ENCODE data around the gene CCR1.

The CCR1 gene

DNA sequence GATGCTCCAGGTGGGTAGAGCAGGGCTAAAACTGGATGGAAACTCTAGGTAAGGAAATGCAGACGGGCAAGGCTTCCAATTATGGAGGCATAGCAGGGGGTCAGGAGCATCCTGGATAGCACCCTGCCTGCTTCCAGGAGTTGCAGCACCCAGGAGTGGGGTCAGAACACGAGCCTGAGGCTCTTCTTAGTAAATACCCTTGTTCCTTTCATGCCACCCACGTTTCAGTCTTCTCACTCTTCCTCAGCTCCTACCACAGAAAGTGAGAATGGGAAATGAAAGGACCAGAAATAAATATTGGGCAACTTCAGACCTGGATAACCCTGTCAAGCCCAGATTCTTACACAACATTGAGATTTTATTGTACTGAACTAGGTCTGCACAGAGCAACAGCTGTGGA is 16.4 kb downstream of the CCR1 start:
- Mint-ChIP-seq H3K4me1 (no peaks in the 10 kb centered on the region), H3K27me3 (ENCODE audit: low read depth) (peaks cover 6% of the 10 kb centered on the region), H3K27ac (no peak overlapping the region), H3K36me3 (ENCODE audit: low read depth) (no peaks in the 10 kb centered on the region), H3K4me3 (no peak overlapping the region), H3K9me3 (peaks cover 27% of the 10 kb centered on the region)
- TF ChIP-seq, protein P1, sequence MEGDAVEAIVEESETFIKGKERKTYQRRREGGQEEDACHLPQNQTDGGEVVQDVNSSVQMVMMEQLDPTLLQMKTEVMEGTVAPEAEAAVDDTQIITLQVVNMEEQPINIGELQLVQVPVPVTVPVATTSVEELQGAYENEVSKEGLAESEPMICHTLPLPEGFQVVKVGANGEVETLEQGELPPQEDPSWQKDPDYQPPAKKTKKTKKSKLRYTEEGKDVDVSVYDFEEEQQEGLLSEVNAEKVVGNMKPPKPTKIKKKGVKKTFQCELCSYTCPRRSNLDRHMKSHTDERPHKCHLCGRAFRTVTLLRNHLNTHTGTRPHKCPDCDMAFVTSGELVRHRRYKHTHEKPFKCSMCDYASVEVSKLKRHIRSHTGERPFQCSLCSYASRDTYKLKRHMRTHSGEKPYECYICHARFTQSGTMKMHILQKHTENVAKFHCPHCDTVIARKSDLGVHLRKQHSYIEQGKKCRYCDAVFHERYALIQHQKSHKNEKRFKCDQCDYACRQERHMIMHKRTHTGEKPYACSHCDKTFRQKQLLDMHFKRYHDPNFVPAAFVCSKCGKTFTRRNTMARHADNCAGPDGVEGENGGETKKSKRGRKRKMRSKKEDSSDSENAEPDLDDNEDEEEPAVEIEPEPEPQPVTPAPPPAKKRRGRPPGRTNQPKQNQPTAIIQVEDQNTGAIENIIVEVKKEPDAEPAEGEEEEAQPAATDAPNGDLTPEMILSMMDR (IDR thresholded peaks at IDR 0.05; ENCODE audit: unreplicated experiment in 3 of 3), result no peak

DNA sequence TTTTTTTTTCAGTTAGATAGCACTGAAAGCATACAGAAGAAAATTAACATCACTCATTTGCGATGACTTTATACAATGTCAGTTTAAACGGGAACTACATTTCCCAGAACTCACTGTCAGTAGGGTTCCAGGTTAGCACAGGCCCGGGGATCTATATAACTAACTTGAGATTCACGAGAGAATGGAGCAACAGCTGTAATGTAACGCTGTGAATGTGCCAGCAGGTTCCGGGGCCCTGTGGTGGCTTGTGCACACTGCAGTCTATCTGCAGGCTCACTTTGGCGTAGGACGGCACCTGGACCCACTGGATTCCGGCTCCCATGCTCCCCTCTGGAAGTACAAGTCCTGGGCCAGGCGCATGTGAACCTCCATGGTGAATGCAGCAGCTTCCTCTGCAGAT is 19.4 kb downstream of the CCR1 start:
- H3K36me3 Mint-ChIP-seq (ENCODE audit: low read depth), result no peaks in the 10 kb centered on the region
- TF ChIP-seq, protein P1 (IDR thresholded peaks at IDR 0.05; ENCODE audit: unreplicated experiment in 3 of 3), result no peak
- no peak overlapping the region for H3K4me3 Mint-ChIP-seq
- no peaks in the 10 kb centered on the region for H3K4me1 Mint-ChIP-seq
- H3K27ac Mint-ChIP-seq, result no peak overlapping the region
- H3K27me3 Mint-ChIP-seq (ENCODE audit: low read depth), result peaks cover 6% of the 10 kb centered on the region
- peaks cover 9% of the 10 kb centered on the region for H3K9me3 Mint-ChIP-seq

DNA sequence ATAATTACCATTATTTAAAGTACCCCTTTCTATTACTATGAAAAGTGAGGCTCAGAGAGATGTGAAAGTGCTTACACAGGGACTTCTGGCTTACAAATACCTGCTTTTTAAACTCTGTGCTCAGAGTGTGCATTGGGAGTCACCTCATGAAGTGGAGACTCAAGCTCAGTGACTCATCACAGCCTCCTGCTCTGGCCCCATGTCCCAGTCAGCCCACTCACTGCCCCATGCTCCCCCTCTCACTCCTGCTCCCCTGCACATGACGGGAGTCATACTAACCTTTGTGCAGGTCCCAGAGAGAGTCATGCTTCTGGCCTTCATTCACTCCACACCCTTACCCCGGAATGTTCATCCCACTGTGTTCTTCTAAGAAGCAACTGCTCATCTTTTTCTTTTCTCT is 20.2 kb downstream of the CCR1 start:
- Mint-ChIP-seq H3K27ac (no peak overlapping the region), H3K4me1 (no peaks in the 10 kb centered on the region), H3K27me3 (ENCODE audit: low read depth) (peaks cover 4% of the 10 kb centered on the region), H3K9me3 (peaks cover 2% of the 10 kb centered on the region), H3K36me3 (ENCODE audit: low read depth) (no peaks in the 10 kb centered on the region), H3K4me3 (no peak overlapping the region)
- TF ChIP-seq, protein P1 (IDR thresholded peaks at IDR 0.05; ENCODE audit: unreplicated experiment in 3 of 3), result no peak

DNA sequence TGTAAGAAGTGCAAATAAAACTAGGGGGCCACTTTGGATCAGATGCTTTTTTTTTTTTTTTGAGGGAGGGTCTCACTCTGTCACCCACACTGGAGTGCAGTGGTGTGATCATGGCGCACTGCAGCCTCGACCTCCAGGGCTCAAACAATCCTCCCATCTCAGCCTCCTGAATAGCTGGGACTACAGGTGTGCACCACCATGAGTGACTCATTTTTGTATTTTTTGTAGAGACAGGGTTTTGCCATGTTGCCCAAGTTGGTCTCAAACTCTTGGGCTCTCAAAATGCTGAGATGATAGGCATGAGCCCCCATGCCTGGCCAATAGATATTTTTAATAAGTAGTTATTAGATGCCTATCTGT is 20.8 kb downstream of the CCR1 start:
- Mint-ChIP-seq H3K36me3 (ENCODE audit: low read depth) (no peaks in the 10 kb centered on the region), H3K27me3 (ENCODE audit: low read depth) (peaks cover 3% of the 10 kb centered on the region), H3K9me3 (no peaks in the 10 kb centered on the region), H3K4me3 (no peak overlapping the region), H3K4me1 (no peaks in the 10 kb centered on the region), H3K27ac (no peak overlapping the region)
- TF ChIP-seq, protein P1 (IDR thresholded peaks at IDR 0.05; ENCODE audit: unreplicated experiment in 3 of 3), result no peak

DNA sequence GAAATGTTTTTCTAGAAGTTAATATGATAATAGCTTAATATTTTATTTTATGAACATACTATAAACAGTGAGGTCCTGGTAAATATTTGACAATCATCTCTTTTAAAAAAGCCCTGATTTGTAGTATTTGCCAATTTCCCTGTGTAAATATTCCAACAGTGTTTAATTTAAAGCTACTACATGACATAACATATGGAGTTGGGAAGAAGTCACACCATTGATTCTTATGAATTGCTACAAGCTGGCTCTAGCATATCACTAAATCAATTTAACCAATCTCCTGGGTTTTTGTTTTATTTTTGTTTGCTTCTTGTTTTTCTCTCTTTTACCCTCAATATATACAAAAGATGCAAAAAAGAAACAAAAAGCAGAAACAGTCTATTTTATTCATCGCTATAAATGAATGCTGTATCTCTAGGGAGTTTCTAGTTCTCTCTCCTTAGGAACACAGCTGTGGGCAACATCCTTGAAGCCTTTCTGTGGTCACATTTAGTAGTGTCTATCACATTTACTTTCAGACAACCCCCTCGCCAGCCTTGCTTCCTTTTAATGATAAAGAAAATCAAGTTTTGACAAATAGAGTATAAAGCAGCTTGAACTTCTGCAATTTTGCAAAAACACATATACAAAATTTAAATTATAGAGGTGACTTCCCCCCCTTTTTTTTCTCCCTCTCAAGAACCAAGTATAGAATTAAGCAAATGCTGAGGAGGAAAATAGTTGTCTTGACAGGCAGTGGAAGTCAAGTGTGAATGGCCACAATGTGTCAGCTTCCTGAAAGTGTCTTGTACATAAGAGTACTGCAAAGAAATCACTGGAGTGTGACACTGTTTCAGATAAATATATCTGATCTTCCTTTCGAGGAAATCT is 21.4 kb downstream of the CCR1 start:
- peaks cover 3% of the 10 kb centered on the region for H3K27me3 Mint-ChIP-seq (ENCODE audit: low read depth)
- TF ChIP-seq, protein P1 (IDR thresholded peaks at IDR 0.05; ENCODE audit: unreplicated experiment in 3 of 3), result no peak
- H3K4me1 Mint-ChIP-seq, result no peaks in the 10 kb centered on the region
- H3K27ac Mint-ChIP-seq, result no peak overlapping the region
- no peaks in the 10 kb centered on the region for H3K9me3 Mint-ChIP-seq
- no peak overlapping the region for H3K4me3 Mint-ChIP-seq
- no peaks in the 10 kb centered on the region for H3K36me3 Mint-ChIP-seq (ENCODE audit: low read depth)

DNA sequence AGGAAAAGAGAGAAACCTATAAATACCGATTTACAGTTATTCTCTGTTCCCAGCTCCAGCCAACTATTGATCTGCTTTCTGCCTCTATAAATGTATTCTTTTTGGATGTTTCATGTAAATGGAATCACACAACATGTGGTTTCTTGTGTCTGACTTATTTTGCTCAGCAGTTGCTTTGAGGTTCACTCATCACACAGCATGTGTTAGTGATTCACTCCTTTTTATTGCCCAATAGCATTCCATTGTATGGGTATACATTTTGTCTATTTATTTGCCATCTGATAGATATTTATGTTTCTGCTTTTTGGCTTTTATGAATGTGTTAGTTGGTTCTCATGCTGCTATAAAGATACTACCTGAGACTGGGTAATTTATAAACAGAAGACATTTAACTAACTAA is 23.6 kb downstream of the CCR1 start:
- H3K4me3 Mint-ChIP-seq, result no peak overlapping the region
- no peaks in the 10 kb centered on the region for H3K36me3 Mint-ChIP-seq (ENCODE audit: low read depth)
- no peaks in the 10 kb centered on the region for H3K9me3 Mint-ChIP-seq
- no peaks in the 10 kb centered on the region for H3K4me1 Mint-ChIP-seq
- peaks cover 3% of the 10 kb centered on the region for H3K27me3 Mint-ChIP-seq (ENCODE audit: low read depth)
- no peak overlapping the region for H3K27ac Mint-ChIP-seq
- TF ChIP-seq, protein P1 (IDR thresholded peaks at IDR 0.05; ENCODE audit: unreplicated experiment in 3 of 3), result no peak
